PFSK-1 (cell line): ENCODE results near the gene RPS4Y1. TPM values are rescaled to one million over a fixed set of nuclear protein-coding genes. Genes with fewer than 3 reads are reported as not detected.

ENCODE experiments used
- FOXP2 ChIP-seq: optimal IDR thresholded peaks from 2 replicates; pipeline ENCODE3; 2011; ENCODE audit warnings: borderline replicate concordance, control low read depth, inconsistent platforms; ENCODE audit not compliant: insufficient read depth; ENCODE audit errors: extremely low read length, extremely low read depth
- POLR2AphosphoS5 ChIP-seq: IDR thresholded peaks from 2 replicates; pipeline ENCODE4 v1.6.1; 2012; ENCODE audit warnings: low read depth, mild to moderate bottlenecking, control low read depth, low read length, moderate library complexity
- REST ChIP-seq, 2 experiments: IDR thresholded peaks; 2 replicates each; pipeline versions ENCODE4 v1.6.1 to v1.8.0; 2011 to 2012; ENCODE audit warnings: low read depth in 2 of 2, low read length in 2 of 2, control low read depth in 1 of 2, inconsistent platforms in 1 of 2, mild to moderate bottlenecking in 1 of 2, moderate library complexity in 1 of 2; ENCODE audit not compliant: insufficient read depth in 1 of 2
- SIN3A ChIP-seq: IDR thresholded peaks from 2 replicates; pipeline ENCODE4 v1.6.1; 2012; ENCODE audit warnings: mild to moderate bottlenecking, low read length, moderate library complexity, borderline replicate concordance; ENCODE audit not compliant: insufficient read depth
- TAF1 ChIP-seq: IDR thresholded peaks from 2 replicates; pipeline ENCODE4 v1.6.1; 2012; ENCODE audit warnings: low read length, control low read depth, borderline replicate concordance; ENCODE audit not compliant: insufficient read depth
- polyA plus RNA-seq: library from polyadenylated mRNA; unstranded; fragments of >200 nt; gene quantifications from one replicate; pipeline ENCODE4 v1.2.1, GENCODE V29; 2012; ENCODE audit warnings: low read depth, missing spikeins; ENCODE audit not compliant: insufficient read length

Gene RPS4Y1
- 640 TPM for polyA plus RNA-seq

DNA sequence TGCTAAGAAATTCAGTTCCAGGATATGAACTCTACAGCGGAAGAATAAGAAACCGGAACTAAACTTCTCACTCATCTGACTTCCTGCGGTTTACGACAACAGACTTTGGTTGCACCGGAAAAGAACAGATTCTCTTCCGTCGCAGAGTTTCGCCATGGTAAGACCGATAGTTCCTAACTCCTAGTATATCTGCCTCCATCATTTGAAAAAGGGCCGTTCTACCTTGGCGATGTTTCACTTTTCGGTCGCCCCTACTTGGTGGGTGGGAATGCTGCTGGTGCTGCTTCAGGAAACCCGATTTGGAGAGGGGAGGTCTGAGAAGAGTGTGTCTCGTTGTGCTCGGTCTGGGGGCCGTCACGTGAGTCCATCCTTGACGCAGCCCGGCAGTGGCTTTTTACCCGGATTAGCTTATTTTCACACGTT, at the start of gene RPS4Y1:
RPS4Y1 (plus strand) TSS at position 132 of the 423 bp plus-strand sequence; CDS start at position 155, 23 bp downstream.
- TF ChIP-seq POLR2AphosphoS5 (no peak), TAF1 (no peak), REST (IDR thresholded peaks at IDR 0.05; ENCODE audit: insufficient read depth in 1 of 2, low read depth in 2 of 2, low read length in 2 of 2) (no peak), SIN3A (no peak), FOXP2 (no peak)

- TF ChIP-seq REST (IDR thresholded peaks at IDR 0.05; ENCODE audit: insufficient read depth in 1 of 2, low read depth in 2 of 2, low read length in 2 of 2) (no peak), POLR2AphosphoS5 (no peak), SIN3A (no peak), FOXP2 (no peak), TAF1 (no peak)
Observed at GRCh38 chrY:2796977-2797523, 44.4 kb upstream of the RPS4Y1 start.

GRCh38 chrY:2797991-2798390, 43.4 kb upstream of the RPS4Y1 start:
- no peak for TF ChIP-seq POLR2AphosphoS5
- no peak for TF ChIP-seq FOXP2

- TF ChIP-seq FOXP2 (no peak), TAF1 (no peak), SIN3A (no peak), POLR2AphosphoS5 (no peak), REST (IDR thresholded peaks at IDR 0.05; ENCODE audit: insufficient read depth in 1 of 2, low read depth in 2 of 2, low read length in 2 of 2) (no peak)
Observed at GRCh38 chrY:2800246-2800645, 41.2 kb upstream of the RPS4Y1 start.

DNA sequence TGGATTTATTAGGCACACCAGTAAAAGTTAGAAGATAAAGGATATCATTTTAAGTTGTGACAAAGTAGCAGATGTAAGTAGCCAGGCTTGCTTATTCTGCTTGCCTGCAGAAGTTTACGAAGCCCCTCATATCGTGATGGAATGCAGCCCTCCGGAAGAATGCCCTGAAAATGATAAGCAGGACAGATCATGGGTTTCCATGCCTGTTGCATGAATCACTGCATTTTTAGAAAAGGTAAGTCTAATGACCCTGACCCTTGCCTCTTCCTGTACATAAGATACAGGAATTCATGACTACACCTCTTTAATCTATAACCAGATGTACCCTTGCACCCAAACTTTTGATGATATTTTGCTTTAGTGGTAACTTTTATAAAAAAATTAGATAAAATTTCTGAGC, 16.9 kb upstream of the RPS4Y1 start:
- no peak for TF ChIP-seq POLR2AphosphoS5
- no peak for TF ChIP-seq REST (IDR thresholded peaks at IDR 0.05; ENCODE audit: insufficient read depth in 1 of 2, low read depth in 2 of 2, low read length in 2 of 2)
- TF ChIP-seq TAF1, result no peak
- TF ChIP-seq SIN3A, result no peak
- no peak for TF ChIP-seq FOXP2
